ENCODE results near the gene SLC18A3.

GRCh38 chr10:49644035-49644646, 34.0 kb downstream of the SLC18A3 start:
- TF ChIP-seq POLR2A (IDR thresholded peaks at IDR 0.05; ENCODE audit: low read length) (no peak), GATA1 (IDR thresholded peaks at IDR 0.05; ENCODE audit: low read depth, low read length) (no peak)
